IMR-90 (cell line): ENCODE results near the gene MOB2. TPM values are rescaled to one million over a fixed set of nuclear protein-coding genes. Genes with fewer than 3 reads are reported as not detected.

Experiments used
- ATAC-seq: fragments of 200-7000 bp; cut with Tn5 transposase; 2 replicates; pipeline ENCODE4 v1.9.1; 2020; ENCODE audit warnings: low read depth, mild to moderate bottlenecking, moderate library complexity
- BruUV-seq: library from RNA; stranded (reverse); fragments of 400-500 nt; replicated peaks from 2 replicates; lab custom pipeline; 2021; lab: Mats Ljungman, UMichigan
- CTCF ChIA-PET: fragments of 300-600 bp; formaldehyde crosslinking; extraction: SDS; loops from one replicate; lab custom pipeline; 2021; ENCODE audit warnings: antibody characterized with exemption; lab: Yijun Ruan, JAX
- POLR2A ChIA-PET: fragments of 300-600 bp; sonication (Branson Sonifier 250); formaldehyde crosslinking; loops from one replicate; lab custom pipeline; 2022; ENCODE audit warnings: antibody characterized with exemption; ENCODE audit not compliant: unreplicated experiment; lab: Charles Lee
- DNase-seq: peaks from one replicate; pipeline ENCODE4 v3.0.0; 2013
- H2AFZ ChIP-seq: replicated peaks from 2 replicates; pipeline ENCODE3; 2013; ENCODE audit warnings: low read length, mild to moderate bottlenecking; ENCODE audit not compliant: poor library complexity
- H2AK5ac ChIP-seq: 2 replicates; pipeline ENCODE4 v1.6.1; 2013; ENCODE audit warnings: low read depth, low read length, inconsistent platforms
- H2AK9ac ChIP-seq: replicated peaks from 2 replicates; pipeline ENCODE3; 2013; ENCODE audit warnings: mild to moderate bottlenecking, low read depth, low read length, moderate library complexity; ENCODE audit not compliant: poor library complexity
- H2BK120ac ChIP-seq: 2 replicates; pipeline ENCODE4 v1.6.1; 2013; ENCODE audit warnings: low read depth, low read length, inconsistent platforms
- H2BK15ac ChIP-seq: 3 replicates; pipeline ENCODE4 v1.6.1; 2013; ENCODE audit warnings: low read depth, low read length, inconsistent platforms
- H2BK20ac ChIP-seq: 2 replicates; pipeline ENCODE4 v1.6.1; 2013; ENCODE audit warnings: low read depth, mild to moderate bottlenecking, inconsistent platforms, low read length, moderate library complexity
- H2BK5ac ChIP-seq: 2 replicates; pipeline ENCODE4 v1.6.1; 2013; ENCODE audit warnings: mild to moderate bottlenecking, low read depth, low read length, inconsistent platforms; ENCODE audit not compliant: poor library complexity, severe bottlenecking
- H3K14ac ChIP-seq: replicated peaks from 2 replicates; pipeline ENCODE4 v1.6.1; 2013; ENCODE audit warnings: low read depth, low read length, inconsistent platforms
- H3K18ac ChIP-seq: 2 replicates; pipeline ENCODE4 v1.6.1; 2013; ENCODE audit warnings: low read depth, low read length, control low read depth
- H3K23ac ChIP-seq: 2 replicates; pipeline ENCODE4 v1.6.1; 2013; ENCODE audit warnings: low read depth, low read length, inconsistent platforms
- H3K27ac ChIP-seq: 2 replicates; pipeline ENCODE4 v1.5.1; 2013; ENCODE audit warnings: mild to moderate bottlenecking, control low read depth, low read length; ENCODE audit not compliant: insufficient read depth
- H3K27me3 ChIP-seq: 2 replicates; pipeline ENCODE4 v1.6.1; 2013; ENCODE audit warnings: low read length; ENCODE audit not compliant: control insufficient read depth, insufficient read depth
- H3K36me3 ChIP-seq: 2 replicates; pipeline ENCODE4 v1.6.1; 2013; ENCODE audit warnings: low read length, mixed read lengths; ENCODE audit not compliant: control insufficient read depth, insufficient read depth
- H3K4ac ChIP-seq: 2 replicates; pipeline ENCODE4 v1.6.1; 2013; ENCODE audit warnings: low read depth, low read length, inconsistent platforms
- H3K4me1 ChIP-seq: 2 replicates; pipeline ENCODE4 v1.6.1; 2013; ENCODE audit warnings: low read length, mixed read lengths; ENCODE audit not compliant: control insufficient read depth, insufficient read depth
- H3K4me2 ChIP-seq: 2 replicates; pipeline ENCODE4 v1.6.1; 2013; ENCODE audit warnings: low read depth, mild to moderate bottlenecking, control low read depth, low read length, moderate library complexity
- H3K4me3 ChIP-seq: 2 replicates; pipeline ENCODE4 v1.5.1; 2013; ENCODE audit warnings: low read depth, mild to moderate bottlenecking, control low read depth, low read length, moderate library complexity; ENCODE audit not compliant: insufficient read depth
- H3K56ac ChIP-seq: 2 replicates; pipeline ENCODE4 v1.6.1; 2013; ENCODE audit warnings: low read length, inconsistent platforms; ENCODE audit not compliant: insufficient read depth; ENCODE audit errors: extremely low read depth
- H3K79me1 ChIP-seq, 2 experiments: 2 replicates each; pipeline ENCODE4 v1.6.1; 2013; ENCODE audit warnings: low read length in 2 of 2, inconsistent platforms in 1 of 2, low read depth in 1 of 2
- H3K9ac ChIP-seq: 2 replicates; pipeline ENCODE4 v1.6.1; 2013; ENCODE audit warnings: low read depth, low read length, control low read depth
- H3K9me1 ChIP-seq: 2 replicates; pipeline ENCODE4 v1.6.1; 2013; ENCODE audit warnings: low read length, inconsistent platforms; ENCODE audit not compliant: insufficient read depth
- H3K9me3 ChIP-seq: 2 replicates; pipeline ENCODE4 v1.6.1; 2013; ENCODE audit warnings: low read length; ENCODE audit not compliant: control insufficient read depth, insufficient read depth
- H4K20me1 ChIP-seq: 2 replicates; pipeline ENCODE4 v1.6.1; 2013; ENCODE audit warnings: low read length, inconsistent platforms; ENCODE audit not compliant: insufficient read depth
- H4K5ac ChIP-seq: 2 replicates; pipeline ENCODE4 v1.6.1; 2013; ENCODE audit warnings: mild to moderate bottlenecking, low read depth, low read length, control low read depth
- H4K8ac ChIP-seq, 2 experiments: 2 replicates each; pipeline ENCODE4 v1.6.1; 2013; ENCODE audit warnings: low read depth in 2 of 2, low read length in 2 of 2, control low read depth in 1 of 2, inconsistent platforms in 1 of 2
- H4K91ac ChIP-seq: 2 replicates; pipeline ENCODE4 v1.6.1; 2013; ENCODE audit warnings: low read depth, low read length, inconsistent platforms; ENCODE audit not compliant: insufficient read depth
- MAZ ChIP-seq: IDR thresholded peaks from 2 replicates; pipeline ENCODE4 v1.6.1; 2012; ENCODE audit warnings: low read depth, mild to moderate bottlenecking, low read length, improper control_type of control experiment, moderate library complexity, borderline replicate concordance
- WGBS, 2 experiments: methylation state at CpG; one replicate each; pipeline versions ENCODE4 v1.1.5 to v1.1.7; 2013; ENCODE audit warnings: missing lambda C conversion rate in 2 of 2; ENCODE audit not compliant: insufficient read length in 1 of 2; ENCODE audit errors: extremely low coverage in 2 of 2; 5-methylcytosine and 5-hydroxymethylcytosine counted together
- dilution Hi-C: fragments of 300-500 bp; cut with HindIII; formaldehyde crosslinking; loops from one replicate; pipeline ENCODE4 v1.14.3; 2018; ENCODE audit warnings: low sequenced_read_pairs; ENCODE audit not compliant: unreplicated experiment
- in situ Hi-C: fragments of 300-500 bp; cut with MboI; formaldehyde crosslinking; loops from 3 replicates; pipeline ENCODE4 v1.14.3; 2019; ENCODE audit warnings: low sequenced_read_pairs, inconsistent platforms, mixed read lengths
- intact Hi-C: fragments of 100-400 bp; cut with micrococcal nuclease; formaldehyde crosslinking; loops from 2 replicates; pipeline ENCODE4 v1.10.0; 2022
- polyA plus RNA-seq, 3 experiments: library from polyadenylated mRNA; depleted of rRNA; stranded (reverse); fragments of >200 nt; gene quantifications; 2 replicates each; pipeline ENCODE4 v1.2.3, GENCODE V29; 2012; ENCODE audit warnings: low replicate concordance in 1 of 3
- total RNA-seq: library from RNA; depleted of rRNA; stranded (reverse); fragments of >200 nt; gene quantifications from 2 replicates; pipeline ENCODE4 v1.2.3, GENCODE V29; 2012
- TF ChIP-seq, protein P1 (sequence below): fragments of 150-350 bp; IDR thresholded peaks from 2 replicates; pipeline ENCODE4 v1.6.1; 2016; ENCODE audit warnings: low read depth, mild to moderate bottlenecking, low read length, moderate library complexity, borderline replicate concordance

MOB2 gene
- total and polyA plus RNA-seq, 2 of the 4 experiments (the other 2 are of a cell fraction): 23.7 to 36.2 TPM

DNA sequence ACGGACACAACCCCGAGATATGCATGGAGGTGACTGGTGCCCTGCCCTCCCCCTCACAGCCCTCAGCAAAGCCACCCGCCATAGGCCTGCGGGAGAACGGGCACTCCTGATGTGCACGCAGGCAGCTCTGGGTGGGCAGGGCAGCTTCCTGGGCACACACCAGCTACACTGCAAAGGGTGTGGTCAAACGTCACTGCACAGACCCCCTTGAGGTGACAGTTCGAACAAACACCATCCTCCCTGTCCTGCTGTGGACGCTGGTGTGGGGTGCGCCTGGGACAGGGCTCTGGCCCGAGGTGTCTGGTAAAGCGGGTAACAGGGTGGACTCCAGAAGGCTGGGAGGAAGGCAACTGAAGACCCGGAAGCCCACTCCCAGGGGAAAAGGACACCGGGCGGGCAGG lies 21.9 kb upstream of the MOB2 start:
- in situ Hi-C loops: loop anchor here (25.0 kb wide), 1 partner anchor 296 kb away; the partner anchor contains the start of gene MUC5B
- CTCF ChIA-PET: no interaction called here
- no peak overlapping the region for H3K18ac ChIP-seq

More for the DNA sequence above, 21.9 kb upstream of the MOB2 start:
- POLR2A ChIA-PET: no interaction called here
- Histone ChIP-seq H3K79me1 (peaks cover 14 to 60% of the 10 kb centered on the region in 2 experiments), H3K27me3 (no peaks in the 10 kb centered on the region), H2BK20ac (no peak overlapping the region), H4K91ac (no peak overlapping the region), H3K14ac (no peak overlapping the region), H3K9ac (no peak overlapping the region), H3K9me1 (peaks cover 3% of the 10 kb centered on the region; the same call in 1 of the 2 replicates), H2BK5ac (no peak overlapping the region), H2AK9ac (peak overlapping the region; percentile 37), H3K27ac (no peak overlapping the region), H4K8ac (no peak overlapping the region), H2BK15ac (no peak overlapping the region), H2AFZ (no peak overlapping the region), H3K9me3 (no peaks in the 10 kb centered on the region), H2AK5ac (no peak overlapping the region), H3K56ac (no peak overlapping the region), H3K23ac (no peak overlapping the region), H4K5ac (no peak overlapping the region), H3K4ac (no peak overlapping the region), H3K36me3 (no peaks in the 10 kb centered on the region), H3K4me2 (no peak overlapping the region), H4K20me1 (peaks cover 80% of the 10 kb centered on the region), H3K4me1 (no peaks in the 10 kb centered on the region; the same call in 1 of the 2 replicates), H3K4me3 (no peak overlapping the region), H2BK120ac (no peak overlapping the region)
- ATAC-seq (no peak), DNase-seq (no peak)
- intact Hi-C loops (no loop called here), dilution Hi-C loops (no loop called here)
- WGBS, 2 experiments: no CpG with 5 or more reads among the region's 15 CpGs
- TF ChIP-seq, protein P1, sequence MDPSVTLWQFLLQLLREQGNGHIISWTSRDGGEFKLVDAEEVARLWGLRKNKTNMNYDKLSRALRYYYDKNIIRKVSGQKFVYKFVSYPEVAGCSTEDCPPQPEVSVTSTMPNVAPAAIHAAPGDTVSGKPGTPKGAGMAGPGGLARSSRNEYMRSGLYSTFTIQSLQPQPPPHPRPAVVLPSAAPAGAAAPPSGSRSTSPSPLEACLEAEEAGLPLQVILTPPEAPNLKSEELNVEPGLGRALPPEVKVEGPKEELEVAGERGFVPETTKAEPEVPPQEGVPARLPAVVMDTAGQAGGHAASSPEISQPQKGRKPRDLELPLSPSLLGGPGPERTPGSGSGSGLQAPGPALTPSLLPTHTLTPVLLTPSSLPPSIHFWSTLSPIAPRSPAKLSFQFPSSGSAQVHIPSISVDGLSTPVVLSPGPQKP: no peak
- no peak for TF ChIP-seq MAZ
- no TSS peak for BruUV-seq
